ENCODE results near the gene RABAC1. TPM values are rescaled to one million over a fixed set of nuclear protein-coding genes. Genes with fewer than 3 reads are reported as not detected.

Gene RABAC1
- polyA plus RNA-seq, 1 donor (not counting 4 experiments of a cell fraction or from before 2014, with no cell fraction given), result 107 TPM

- Histone ChIP-seq H3K36me3 (ENCODE audit: control insufficient read depth in 2 of 2, extremely low read depth in 1 of 2, insufficient read depth in 2 of 2, low read length in 2 of 2) (no peaks in the 10 kb centered on the region), H3K27me3 (ENCODE audit: control insufficient read depth, extremely low read depth, insufficient read depth, low read length) (peaks cover 83% of the 10 kb centered on the region), H3K4me2 (ENCODE audit: control insufficient read depth, extremely low read depth, insufficient read depth, low read depth, low read length) (no peak overlapping the region), H3K27ac (ENCODE audit: control insufficient read depth, insufficient read depth, low read length) (no peak overlapping the region), H4K20me1 (ENCODE audit: control insufficient read depth, extremely low read depth, insufficient read depth, low read length) (peaks cover 13% of the 10 kb centered on the region), H3K9ac (ENCODE audit: control insufficient read depth, extremely low read depth, insufficient read depth, low read length) (no peak overlapping the region), H3K9me1 (ENCODE audit: control insufficient read depth, extremely low read depth, insufficient read depth, low read length) (no peaks in the 10 kb centered on the region), H3K4me1 (ENCODE audit: control insufficient read depth, extremely low read depth, insufficient read depth, low read length) (no peaks in the 10 kb centered on the region), H3K4me3 (ENCODE audit: control insufficient read depth in 2 of 3, extremely low read depth in 1 of 3, insufficient read depth in 2 of 3, low read depth in 1 of 3, low read length in 3 of 3) (no peak overlapping the region), H3K9me3 (ENCODE audit: control insufficient read depth, low read depth, low read length) (no peaks in the 10 kb centered on the region), H3K79me2 (ENCODE audit: control insufficient read depth, insufficient read depth, low read length) (no peaks in the 10 kb centered on the region), H2AFZ (ENCODE audit: control insufficient read depth, low read length) (no peak overlapping the region)
- FAIRE-seq (no peak), DNase-seq (ENCODE audit: low read depth, low spot score) (no peak)
- TF ChIP-seq EZH2 (IDR thresholded peaks at IDR 0.05; ENCODE audit: low read length), result peak; percentile 92
- TF ChIP-seq CTCF (optimal IDR thresholded peaks at IDR 0.05 in 1 of 3, IDR thresholded peaks at IDR 0.05 in 1 of 3, conservative IDR thresholded peaks at IDR 0.05 in 1 of 3; ENCODE audit: extremely low read depth in 1 of 3, insufficient read depth in 2 of 3, low read length in 3 of 3), result no peak
- dilution Hi-C loops (cut with MboI; ENCODE audit: extremely low pct_ligation_motif_present, low sequenced_read_pairs), result no loop called here
These were observed 45.3 kb downstream of the RABAC1 start for GRCh38 chr19:41913538-41914423.

DNA sequence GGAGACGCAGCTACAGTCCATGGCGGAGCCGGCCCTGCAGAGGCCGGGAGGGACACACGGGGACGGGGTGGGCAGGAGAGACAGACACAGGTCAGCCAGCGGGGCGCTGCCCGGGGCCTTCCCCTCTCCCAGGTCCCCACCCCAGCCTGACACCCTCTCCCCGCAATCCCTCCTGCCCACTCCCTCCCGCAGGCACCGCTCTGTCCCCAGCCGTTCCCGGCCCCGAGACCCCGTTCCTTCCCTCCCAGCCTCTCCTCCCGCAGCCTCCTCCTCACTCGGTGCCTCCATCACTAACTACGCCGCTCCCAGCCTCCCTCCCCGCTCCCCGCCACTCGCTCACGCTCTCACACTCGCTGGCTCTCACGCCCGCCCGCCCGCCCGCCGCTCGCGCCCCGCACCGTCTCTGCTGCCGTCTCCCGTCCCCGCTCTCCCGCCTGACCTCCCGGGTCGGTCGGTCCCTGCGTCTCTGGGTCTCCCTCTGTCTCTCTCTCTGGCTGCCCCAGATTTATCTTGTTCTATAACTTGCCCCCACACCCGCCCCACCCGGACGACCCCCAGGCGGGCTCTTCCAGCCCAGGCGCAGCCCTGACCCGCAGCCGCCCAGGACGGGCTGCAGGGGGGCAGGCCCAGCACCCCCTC is 46.1 kb downstream of the RABAC1 start:
- TF ChIP-seq EZH2 (IDR thresholded peaks at IDR 0.05; ENCODE audit: low read length) (no peak), CTCF (optimal IDR thresholded peaks at IDR 0.05 in 1 of 3, IDR thresholded peaks at IDR 0.05 in 1 of 3, conservative IDR thresholded peaks at IDR 0.05 in 1 of 3; ENCODE audit: extremely low read depth in 1 of 3, insufficient read depth in 2 of 3, low read length in 3 of 3) (no peak)
- Histone ChIP-seq H3K36me3 (ENCODE audit: control insufficient read depth in 2 of 2, extremely low read depth in 1 of 2, insufficient read depth in 2 of 2, low read length in 2 of 2) (no peaks in the 10 kb centered on the region), H3K9me3 (ENCODE audit: control insufficient read depth, low read depth, low read length) (no peaks in the 10 kb centered on the region), H3K27ac (ENCODE audit: control insufficient read depth, insufficient read depth, low read length) (no peak overlapping the region), H3K9ac (ENCODE audit: control insufficient read depth, extremely low read depth, insufficient read depth, low read length) (no peak overlapping the region), H2AFZ (ENCODE audit: control insufficient read depth, low read length) (no peak overlapping the region), H3K4me2 (ENCODE audit: control insufficient read depth, extremely low read depth, insufficient read depth, low read depth, low read length) (no peak overlapping the region), H3K27me3 (ENCODE audit: control insufficient read depth, extremely low read depth, insufficient read depth, low read length) (peaks cover 77% of the 10 kb centered on the region), H3K9me1 (ENCODE audit: control insufficient read depth, extremely low read depth, insufficient read depth, low read length) (no peaks in the 10 kb centered on the region), H3K79me2 (ENCODE audit: control insufficient read depth, insufficient read depth, low read length) (no peaks in the 10 kb centered on the region), H3K4me1 (ENCODE audit: control insufficient read depth, extremely low read depth, insufficient read depth, low read length) (no peaks in the 10 kb centered on the region), H4K20me1 (ENCODE audit: control insufficient read depth, extremely low read depth, insufficient read depth, low read length) (peaks cover 13% of the 10 kb centered on the region), H3K4me3 (ENCODE audit: control insufficient read depth in 2 of 3, extremely low read depth in 1 of 3, insufficient read depth in 2 of 3, low read depth in 1 of 3, low read length in 3 of 3) (no peak overlapping the region)
- FAIRE-seq (no peak), DNase-seq (ENCODE audit: low read depth, low spot score) (no peak)
- dilution Hi-C loops (cut with MboI; ENCODE audit: extremely low pct_ligation_motif_present, low sequenced_read_pairs), result no loop called here

All from keratinocyte (primary cell).